ENCODE measurements around the gene TNFRSF13B. TPM values are rescaled to one million over a fixed set of nuclear protein-coding genes. Genes with fewer than 3 reads are reported as not detected.

The TNFRSF13B gene
- total RNA-seq, 1 experiment from 2014 or later, result 0.28 TPM

DNA sequence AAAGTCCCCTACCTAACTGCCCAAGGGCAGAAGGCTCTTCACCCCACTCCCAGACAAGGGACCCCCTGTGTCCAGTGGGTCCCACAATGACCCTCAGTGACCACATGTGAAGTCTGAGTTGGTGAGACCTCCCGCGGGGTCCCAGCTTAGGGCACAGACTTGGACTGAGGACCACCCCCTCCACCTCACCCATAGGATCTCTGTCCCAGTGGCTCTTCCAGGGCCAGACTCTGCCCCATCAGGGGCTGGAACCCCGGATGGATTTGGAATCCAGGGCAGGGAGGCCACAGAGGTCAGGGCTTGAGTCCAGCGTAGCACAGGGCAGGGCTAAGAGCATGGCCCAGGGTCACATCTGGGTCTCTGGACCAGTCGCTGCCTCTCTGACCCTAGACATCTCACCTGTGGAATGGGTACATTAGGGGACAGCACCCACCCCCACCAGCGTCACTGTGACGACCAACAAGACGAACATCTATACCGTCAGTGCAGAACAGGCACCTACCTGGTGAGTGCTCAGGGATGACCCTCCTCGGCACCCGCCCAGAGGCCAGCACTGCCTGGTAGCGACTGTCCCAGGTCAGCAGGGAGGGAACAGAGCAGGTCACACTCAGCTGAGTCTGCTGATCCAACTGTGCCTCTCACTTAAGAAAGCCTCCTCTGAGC is 37.7 kb downstream of the TNFRSF13B start:
- H3K9me3 Mint-ChIP-seq, result peaks cover 0 to 2% of the 10 kb centered on the region in 2 experiments; a peak in 1 of 5 replicates
- no CpG with 5 or more reads among the region's 12 CpGs for WGBS (ENCODE audit: extremely low coverage, insufficient read length, low lambda C conversion rate)
- DNase-seq, result no peak

More for the DNA sequence above, 37.7 kb downstream of the TNFRSF13B start:
- no peak overlapping the region for H3K18ac ChIP-seq (ENCODE audit: insufficient read length, low read depth, low read length)
- H3K4me1 ChIP-seq (ENCODE audit: insufficient read depth, low read length), result no peaks in the 10 kb centered on the region; the same call in 1 of the 2 replicates
- H3K9ac ChIP-seq (ENCODE audit: extremely low read depth, insufficient read length, low read length), result no peak overlapping the region
- H3K4me2 ChIP-seq (ENCODE audit: insufficient read depth, insufficient read length, low read length), result no peak overlapping the region
- H2BK5ac ChIP-seq (ENCODE audit: insufficient read length, low read length), result no peak overlapping the region
- no peaks in the 10 kb centered on the region for H3K79me2 ChIP-seq (ENCODE audit: insufficient read depth, low read length)
- no peak overlapping the region for H4K5ac ChIP-seq (ENCODE audit: insufficient read length, low read depth, low read length)
- H3K79me1 ChIP-seq (ENCODE audit: insufficient read depth, low read depth, low read length, poor library complexity, severe bottlenecking), result no peaks in the 10 kb centered on the region
- Mint-ChIP-seq H3K36me3 (ENCODE audit: insufficient read depth in 1 of 3, low read depth in 3 of 3) (no peaks in the 10 kb centered on the region), H3K4me3 (no peak overlapping the region), H3K27me3 (ENCODE audit: low read depth) (peaks cover 1% of the 10 kb centered on the region; the same call in 1 of the 2 replicates), H3K27ac (no peak overlapping the region), H3K4me1 (peaks cover 16 to 22% of the 10 kb centered on the region in 2 experiments)
- no peak overlapping the region for H3K27ac ChIP-seq (ENCODE audit: insufficient read length, low read depth, low read length)
- H3K4ac ChIP-seq (ENCODE audit: low read depth, low read length), result no peak overlapping the region
- no peak overlapping the region for H3K23ac ChIP-seq (ENCODE audit: insufficient read length, low read depth, low read length)
- no peaks in the 10 kb centered on the region for H3K27me3 ChIP-seq (ENCODE audit: insufficient read depth, low read length)
- no peak overlapping the region for H2AK5ac ChIP-seq (ENCODE audit: insufficient read length, low read length)
- H2AFZ ChIP-seq (ENCODE audit: low read length), result no peak overlapping the region
- H2BK20ac ChIP-seq (ENCODE audit: low read depth, low read length, poor library complexity, severe bottlenecking), result no peak overlapping the region
- no peak overlapping the region for H2BK15ac ChIP-seq (ENCODE audit: low read depth, low read length)
- no peak overlapping the region; the same call in 1 of the 2 replicates for H3K14ac ChIP-seq (ENCODE audit: insufficient read depth, low read length)
- H2BK120ac ChIP-seq (ENCODE audit: low read depth, low read length, poor library complexity, severe bottlenecking), result no peak overlapping the region
- H4K8ac ChIP-seq (replicated peaks; ENCODE audit: insufficient read length, low read depth, low read length), result no peak overlapping the region
- H3K23me2 ChIP-seq (ENCODE audit: insufficient read length, low read depth, low read length, poor library complexity, severe bottlenecking), result no peaks in the 10 kb centered on the region
- no peak overlapping the region for H4K91ac ChIP-seq (ENCODE audit: insufficient read length, low read depth, low read length)
- TF ChIP-seq, protein P1, sequence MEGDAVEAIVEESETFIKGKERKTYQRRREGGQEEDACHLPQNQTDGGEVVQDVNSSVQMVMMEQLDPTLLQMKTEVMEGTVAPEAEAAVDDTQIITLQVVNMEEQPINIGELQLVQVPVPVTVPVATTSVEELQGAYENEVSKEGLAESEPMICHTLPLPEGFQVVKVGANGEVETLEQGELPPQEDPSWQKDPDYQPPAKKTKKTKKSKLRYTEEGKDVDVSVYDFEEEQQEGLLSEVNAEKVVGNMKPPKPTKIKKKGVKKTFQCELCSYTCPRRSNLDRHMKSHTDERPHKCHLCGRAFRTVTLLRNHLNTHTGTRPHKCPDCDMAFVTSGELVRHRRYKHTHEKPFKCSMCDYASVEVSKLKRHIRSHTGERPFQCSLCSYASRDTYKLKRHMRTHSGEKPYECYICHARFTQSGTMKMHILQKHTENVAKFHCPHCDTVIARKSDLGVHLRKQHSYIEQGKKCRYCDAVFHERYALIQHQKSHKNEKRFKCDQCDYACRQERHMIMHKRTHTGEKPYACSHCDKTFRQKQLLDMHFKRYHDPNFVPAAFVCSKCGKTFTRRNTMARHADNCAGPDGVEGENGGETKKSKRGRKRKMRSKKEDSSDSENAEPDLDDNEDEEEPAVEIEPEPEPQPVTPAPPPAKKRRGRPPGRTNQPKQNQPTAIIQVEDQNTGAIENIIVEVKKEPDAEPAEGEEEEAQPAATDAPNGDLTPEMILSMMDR (conservative IDR thresholded peaks at IDR 0.05), result no peak
- H2BK12ac ChIP-seq (ENCODE audit: insufficient read length, low read depth, low read length), result no peak overlapping the region
- no peaks in the 10 kb centered on the region for H4K20me1 ChIP-seq (ENCODE audit: control insufficient read depth, insufficient read depth, insufficient read length)
- H3K56ac ChIP-seq (ENCODE audit: insufficient read length, low read depth, low read length), result no peak overlapping the region
- H3T11ph ChIP-seq (ENCODE audit: low read length), result no peak overlapping the region
- no peaks in the 10 kb centered on the region for H3K9me3 ChIP-seq (ENCODE audit: control insufficient read depth, low read depth, low read length)

Measured in H9 (cell line).